ENCODE data around the gene STN1. TPM values are rescaled to one million over a fixed set of nuclear protein-coding genes. Genes with fewer than 3 reads are reported as not detected.

Gene STN1
- total RNA-seq, 1 donor from 2014 or later = 57.1 TPM

DNA sequence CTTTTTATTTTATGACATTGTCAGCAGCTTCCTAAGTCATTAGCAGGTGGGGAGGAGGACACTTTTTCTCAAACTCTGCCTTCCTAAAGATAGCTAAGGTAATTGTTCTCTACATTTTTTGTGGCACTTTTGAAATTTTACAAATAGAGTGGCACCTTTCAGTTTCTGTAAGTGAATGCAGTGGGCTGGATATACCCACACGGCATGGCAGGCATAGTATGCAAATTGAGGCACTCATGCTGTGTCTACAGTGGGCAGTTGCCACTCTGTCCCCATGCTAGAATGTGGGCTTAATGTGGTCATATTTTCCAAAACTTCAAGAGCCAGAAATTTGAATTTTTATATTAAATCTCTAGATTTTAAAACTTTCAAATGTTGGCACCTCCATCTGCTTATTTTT is 49.8 kb downstream of the STN1 start:
- peaks cover 9% of the 10 kb centered on the region for H3K36me3 Mint-ChIP-seq (ENCODE audit: unreplicated experiment)

DNA sequence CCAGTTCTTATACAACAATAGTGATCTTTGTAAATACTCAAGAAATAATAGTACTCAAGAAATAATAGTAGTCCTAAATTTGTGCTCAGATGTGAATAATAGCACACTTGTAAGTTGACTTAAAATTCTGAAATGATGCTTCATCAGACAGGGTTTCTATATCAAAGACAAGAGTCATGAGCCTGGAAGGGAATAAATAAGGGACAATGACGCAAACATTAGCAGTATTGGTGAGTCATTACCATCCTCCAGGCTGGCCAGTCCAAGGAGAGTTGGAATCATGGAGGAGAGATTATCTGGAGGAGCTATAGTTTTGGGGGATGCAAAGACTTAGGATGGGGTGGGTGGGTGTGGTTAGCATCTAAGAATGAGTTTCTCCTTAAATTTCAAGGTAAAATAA is 56.5 kb downstream of the STN1 start:
- TF ChIP-seq, protein P1, sequence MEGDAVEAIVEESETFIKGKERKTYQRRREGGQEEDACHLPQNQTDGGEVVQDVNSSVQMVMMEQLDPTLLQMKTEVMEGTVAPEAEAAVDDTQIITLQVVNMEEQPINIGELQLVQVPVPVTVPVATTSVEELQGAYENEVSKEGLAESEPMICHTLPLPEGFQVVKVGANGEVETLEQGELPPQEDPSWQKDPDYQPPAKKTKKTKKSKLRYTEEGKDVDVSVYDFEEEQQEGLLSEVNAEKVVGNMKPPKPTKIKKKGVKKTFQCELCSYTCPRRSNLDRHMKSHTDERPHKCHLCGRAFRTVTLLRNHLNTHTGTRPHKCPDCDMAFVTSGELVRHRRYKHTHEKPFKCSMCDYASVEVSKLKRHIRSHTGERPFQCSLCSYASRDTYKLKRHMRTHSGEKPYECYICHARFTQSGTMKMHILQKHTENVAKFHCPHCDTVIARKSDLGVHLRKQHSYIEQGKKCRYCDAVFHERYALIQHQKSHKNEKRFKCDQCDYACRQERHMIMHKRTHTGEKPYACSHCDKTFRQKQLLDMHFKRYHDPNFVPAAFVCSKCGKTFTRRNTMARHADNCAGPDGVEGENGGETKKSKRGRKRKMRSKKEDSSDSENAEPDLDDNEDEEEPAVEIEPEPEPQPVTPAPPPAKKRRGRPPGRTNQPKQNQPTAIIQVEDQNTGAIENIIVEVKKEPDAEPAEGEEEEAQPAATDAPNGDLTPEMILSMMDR (IDR thresholded peaks at IDR 0.05; ENCODE audit: partially characterized antibody, unreplicated experiment) = no peak
- H3K4me1 Mint-ChIP-seq (ENCODE audit: low read depth, unreplicated experiment) = peaks cover 25% of the 10 kb centered on the region
- H3K9me3 Mint-ChIP-seq (ENCODE audit: unreplicated experiment) = peaks cover 7% of the 10 kb centered on the region
- no peak overlapping the region for H3K4me3 Mint-ChIP-seq (ENCODE audit: unreplicated experiment)
- no peak overlapping the region for H3K27ac Mint-ChIP-seq (ENCODE audit: unreplicated experiment)
- no peak for DNase-seq
- H3K36me3 Mint-ChIP-seq (ENCODE audit: unreplicated experiment) = peaks cover 9% of the 10 kb centered on the region
- peaks cover under 1% of the 10 kb centered on the region for H3K27me3 Mint-ChIP-seq (ENCODE audit: unreplicated experiment)

More for the DNA sequence above, 49.8 kb downstream of the STN1 start:
- Mint-ChIP-seq H3K4me3 (ENCODE audit: unreplicated experiment) (no peak overlapping the region), H3K9me3 (ENCODE audit: unreplicated experiment) (peaks cover 2% of the 10 kb centered on the region), H3K27me3 (ENCODE audit: unreplicated experiment) (peaks cover 5% of the 10 kb centered on the region), H3K4me1 (ENCODE audit: low read depth, unreplicated experiment) (peaks cover 21% of the 10 kb centered on the region), H3K27ac (ENCODE audit: unreplicated experiment) (no peak overlapping the region)
- no peak for DNase-seq
- TF ChIP-seq, protein P1 (IDR thresholded peaks at IDR 0.05; ENCODE audit: partially characterized antibody, unreplicated experiment) = no peak

DNA sequence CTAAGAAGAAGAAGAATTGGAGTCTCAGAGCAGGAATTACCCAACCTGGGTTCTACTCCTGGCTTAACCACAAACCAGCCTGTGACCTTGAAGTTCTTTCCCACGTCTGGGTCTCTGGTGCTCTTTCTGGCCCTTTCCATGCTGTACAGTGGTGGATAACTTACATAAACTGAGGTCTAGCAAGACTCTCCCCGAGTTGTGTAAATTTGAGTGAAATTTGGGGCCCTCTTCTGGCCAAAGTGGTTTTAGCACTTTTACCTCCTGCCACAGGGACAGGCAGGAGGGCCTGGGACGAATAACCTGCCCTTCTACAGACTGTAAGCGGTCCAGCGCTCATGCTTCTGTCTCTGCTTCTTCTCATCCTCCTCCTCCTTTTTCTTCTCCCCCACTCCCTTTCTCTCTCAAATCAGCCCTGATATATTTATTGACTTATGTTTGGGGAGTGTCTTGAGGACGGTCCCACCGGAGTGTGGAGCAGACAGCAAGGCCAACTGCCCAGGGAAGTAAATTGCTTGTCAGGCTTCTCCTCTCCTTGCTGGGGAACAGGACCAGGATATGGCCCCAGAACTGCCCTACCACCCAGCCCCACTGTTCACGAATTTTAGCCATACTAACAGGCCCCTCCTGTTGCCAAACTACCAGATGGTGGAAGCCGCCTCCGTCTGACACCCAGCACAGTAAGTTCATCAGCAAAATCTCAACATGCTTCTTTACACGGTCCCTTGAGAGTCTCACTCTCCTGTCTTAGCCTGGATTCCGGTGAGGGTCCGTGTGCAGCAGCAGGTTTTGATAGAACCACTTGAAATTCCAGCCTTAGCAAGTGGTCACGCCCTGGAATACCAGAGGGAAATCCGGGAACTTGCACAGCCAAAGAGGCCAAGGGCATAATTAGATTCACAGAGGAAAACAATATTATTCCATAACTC is 58.6 kb downstream of the STN1 start:
- Mint-ChIP-seq H3K27ac (ENCODE audit: unreplicated experiment) (no peak overlapping the region), H3K4me3 (ENCODE audit: unreplicated experiment) (peak overlapping the region; percentile 41), H3K27me3 (ENCODE audit: unreplicated experiment) (peaks cover 8% of the 10 kb centered on the region), H3K9me3 (ENCODE audit: unreplicated experiment) (peaks cover 12% of the 10 kb centered on the region), H3K4me1 (ENCODE audit: low read depth, unreplicated experiment) (peaks cover 30% of the 10 kb centered on the region), H3K36me3 (ENCODE audit: unreplicated experiment) (no peaks in the 10 kb centered on the region)
- TF ChIP-seq, protein P1 (IDR thresholded peaks at IDR 0.05; ENCODE audit: partially characterized antibody, unreplicated experiment) = peak; percentile 66
- peak; percentile 59 for DNase-seq

DNA sequence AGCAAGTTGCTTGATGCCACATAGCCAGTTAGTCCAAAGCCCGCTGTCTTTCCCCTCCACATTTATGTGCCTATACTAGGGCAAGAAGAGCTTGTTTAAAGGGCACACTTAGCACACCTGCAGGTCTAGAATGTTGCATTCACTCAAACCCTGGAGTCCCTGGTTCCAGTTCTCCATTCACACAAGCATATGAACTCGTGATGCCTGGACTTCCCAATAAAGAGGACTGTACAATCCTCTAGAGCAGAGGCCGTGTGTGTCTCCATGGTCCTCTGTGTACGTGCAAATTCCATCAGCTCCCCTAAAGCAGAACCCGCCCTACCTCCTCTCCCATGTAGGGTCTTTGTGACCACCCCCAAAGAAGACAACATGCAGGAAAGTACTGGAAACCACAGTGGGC is 59.6 kb downstream of the STN1 start:
- TF ChIP-seq, protein P1 (IDR thresholded peaks at IDR 0.05; ENCODE audit: partially characterized antibody, unreplicated experiment) = no peak
- Mint-ChIP-seq H3K27ac (ENCODE audit: unreplicated experiment) (no peak overlapping the region), H3K4me1 (ENCODE audit: low read depth, unreplicated experiment) (peaks cover 36% of the 10 kb centered on the region), H3K4me3 (ENCODE audit: unreplicated experiment) (no peak overlapping the region), H3K27me3 (ENCODE audit: unreplicated experiment) (peaks cover 16% of the 10 kb centered on the region), H3K36me3 (ENCODE audit: unreplicated experiment) (no peaks in the 10 kb centered on the region), H3K9me3 (ENCODE audit: unreplicated experiment) (peaks cover 9% of the 10 kb centered on the region)
- DNase-seq = no peak

DNA sequence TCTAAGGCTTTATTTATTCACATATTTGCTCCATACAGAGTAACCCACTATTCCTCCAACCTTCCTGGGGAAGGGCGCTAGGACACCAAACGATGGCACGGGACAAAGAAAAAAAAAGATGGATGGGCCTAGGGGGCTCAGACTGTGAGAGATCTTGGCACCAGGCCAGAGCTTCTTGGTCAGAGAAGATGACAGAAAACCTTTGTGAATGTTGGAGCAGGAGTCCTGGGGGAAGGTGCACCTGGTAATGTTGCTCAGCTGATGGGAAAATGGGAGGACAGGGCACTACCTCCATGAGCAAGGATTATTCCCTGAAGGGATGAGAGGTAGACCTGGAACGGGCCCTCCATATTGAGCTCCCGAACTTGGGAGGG is 61.2 kb downstream of the STN1 start:
- H3K36me3 Mint-ChIP-seq (ENCODE audit: unreplicated experiment) = no peaks in the 10 kb centered on the region
- H3K9me3 Mint-ChIP-seq (ENCODE audit: unreplicated experiment) = peaks cover 10% of the 10 kb centered on the region
- H3K27me3 Mint-ChIP-seq (ENCODE audit: unreplicated experiment) = peaks cover 22% of the 10 kb centered on the region
- H3K4me1 Mint-ChIP-seq (ENCODE audit: low read depth, unreplicated experiment) = peaks cover 45% of the 10 kb centered on the region
- DNase-seq = no peak
- no peak overlapping the region for H3K27ac Mint-ChIP-seq (ENCODE audit: unreplicated experiment)
- peak overlapping the region; percentile 86 for H3K4me3 Mint-ChIP-seq (ENCODE audit: unreplicated experiment)
- TF ChIP-seq, protein P1 (IDR thresholded peaks at IDR 0.05; ENCODE audit: partially characterized antibody, unreplicated experiment) = no peak

Data from glutamatergic neuron (in vitro differentiated cells).